Measurements from ENCODE around the gene CCM2L. TPM values are rescaled to one million over a fixed set of nuclear protein-coding genes. Genes with fewer than 3 reads are reported as not detected.

Gene CCM2L
- total RNA-seq, 1 donor from 2014 or later: 0.11 TPM

- peaks cover 32% of the 10 kb centered on the region for H3K27me3 ChIP-seq (ENCODE audit: insufficient read depth, low read length)
Measured at GRCh38 chr20:31992086-31992485, 18.2 kb upstream of the CCM2L start.

GRCh38 chr20:31996996-31997395 lies 13.2 kb upstream of the CCM2L start:
- no peak for DNase-seq (ENCODE audit: low read depth)
- Histone ChIP-seq H3K4me3 (ENCODE audit: insufficient read depth, low read depth, low read length) (no peak overlapping the region), H3K36me3 (ENCODE audit: insufficient read depth, low read length) (no peaks in the 10 kb centered on the region), H3K4me1 (ENCODE audit: insufficient read depth, low read length) (no peaks in the 10 kb centered on the region), H3K27me3 (ENCODE audit: insufficient read depth, low read length) (peaks cover 36% of the 10 kb centered on the region), H3K27ac (ENCODE audit: low read depth, low read length) (no peak overlapping the region), H3K9ac (ENCODE audit: low read length) (no peak overlapping the region), H3K9me3 (ENCODE audit: insufficient read depth, low read depth, low read length) (no peaks in the 10 kb centered on the region), H3K4me2 (ENCODE audit: low read length) (no peak overlapping the region), H2AFZ (ENCODE audit: low read depth, low read length) (no peak overlapping the region), H4K20me1 (ENCODE audit: insufficient read depth, low read length) (no peaks in the 10 kb centered on the region), H3K79me2 (ENCODE audit: insufficient read depth, low read length) (no peaks in the 10 kb centered on the region)
- Mint-ChIP-seq H3K4me1 (ENCODE audit: low read depth, unreplicated experiment) (no peaks in the 10 kb centered on the region), H3K4me3 (ENCODE audit: unreplicated experiment) (no peak overlapping the region), H3K27ac (ENCODE audit: unreplicated experiment) (no peak overlapping the region), H3K9me3 (ENCODE audit: unreplicated experiment) (no peaks in the 10 kb centered on the region), H3K36me3 (ENCODE audit: low read depth, unreplicated experiment) (peaks cover 6% of the 10 kb centered on the region), H3K27me3 (ENCODE audit: low read depth, unreplicated experiment) (peaks cover 76% of the 10 kb centered on the region)
- TF ChIP-seq CTCF (IDR thresholded peaks at IDR 0.05; ENCODE audit: insufficient read depth, low read depth, low read length) (no peak), EZH2 (IDR thresholded peaks at IDR 0.05; ENCODE audit: insufficient read depth, low read length) (no peak)
- FAIRE-seq: no peak

More at GRCh38 chr20:31992086-31992485, 18.2 kb upstream of the CCM2L start:
- Histone ChIP-seq H3K36me3 (ENCODE audit: insufficient read depth, low read length) (no peaks in the 10 kb centered on the region), H3K4me2 (ENCODE audit: low read length) (no peak overlapping the region), H3K79me2 (ENCODE audit: insufficient read depth, low read length) (no peaks in the 10 kb centered on the region), H3K4me3 (ENCODE audit: insufficient read depth, low read depth, low read length) (no peak overlapping the region), H3K9ac (ENCODE audit: low read length) (no peak overlapping the region), H4K20me1 (ENCODE audit: insufficient read depth, low read length) (no peaks in the 10 kb centered on the region), H3K9me3 (ENCODE audit: insufficient read depth, low read depth, low read length) (no peaks in the 10 kb centered on the region), H3K27ac (ENCODE audit: low read depth, low read length) (no peak overlapping the region), H2AFZ (ENCODE audit: low read depth, low read length) (no peak overlapping the region), H3K4me1 (ENCODE audit: insufficient read depth, low read length) (no peaks in the 10 kb centered on the region)
- FAIRE-seq: no peak
- no peak overlapping the region for H3K4me3 Mint-ChIP-seq (ENCODE audit: unreplicated experiment)
- no peak for DNase-seq (ENCODE audit: low read depth)
- no peak overlapping the region for H3K27ac Mint-ChIP-seq (ENCODE audit: unreplicated experiment)
- H3K9me3 Mint-ChIP-seq (ENCODE audit: unreplicated experiment): no peaks in the 10 kb centered on the region
- TF ChIP-seq EZH2 (IDR thresholded peaks at IDR 0.05; ENCODE audit: insufficient read depth, low read length): no peak
- no peak for TF ChIP-seq CTCF (IDR thresholded peaks at IDR 0.05; ENCODE audit: insufficient read depth, low read depth, low read length)
- H3K4me1 Mint-ChIP-seq (ENCODE audit: low read depth, unreplicated experiment): peaks cover 2% of the 10 kb centered on the region
- H3K36me3 Mint-ChIP-seq (ENCODE audit: low read depth, unreplicated experiment): peaks cover 6% of the 10 kb centered on the region
- peaks cover 55% of the 10 kb centered on the region for H3K27me3 Mint-ChIP-seq (ENCODE audit: low read depth, unreplicated experiment)

- Mint-ChIP-seq H3K36me3 (ENCODE audit: low read depth, unreplicated experiment) (peaks cover 6% of the 10 kb centered on the region), H3K9me3 (ENCODE audit: unreplicated experiment) (peaks cover under 1% of the 10 kb centered on the region), H3K27ac (ENCODE audit: unreplicated experiment) (no peak overlapping the region), H3K4me3 (ENCODE audit: unreplicated experiment) (no peak overlapping the region), H3K4me1 (ENCODE audit: low read depth, unreplicated experiment) (no peaks in the 10 kb centered on the region), H3K27me3 (ENCODE audit: low read depth, unreplicated experiment) (peaks cover 67% of the 10 kb centered on the region)
- no peak overlapping the region for H3K9ac ChIP-seq (ENCODE audit: low read length)
- no peak overlapping the region for H3K4me3 ChIP-seq (ENCODE audit: insufficient read depth, low read depth, low read length)
- no peak for TF ChIP-seq EZH2 (IDR thresholded peaks at IDR 0.05; ENCODE audit: insufficient read depth, low read length)
- TF ChIP-seq CTCF (IDR thresholded peaks at IDR 0.05; ENCODE audit: insufficient read depth, low read depth, low read length): no peak
- H3K36me3 ChIP-seq (ENCODE audit: insufficient read depth, low read length): no peaks in the 10 kb centered on the region
- H3K27me3 ChIP-seq (ENCODE audit: insufficient read depth, low read length): peaks cover 29% of the 10 kb centered on the region
- DNase-seq (ENCODE audit: low read depth) (no peak), FAIRE-seq (no peak)
- no peaks in the 10 kb centered on the region for H3K4me1 ChIP-seq (ENCODE audit: insufficient read depth, low read length)
- H3K79me2 ChIP-seq (ENCODE audit: insufficient read depth, low read length): no peaks in the 10 kb centered on the region
- no peaks in the 10 kb centered on the region for H4K20me1 ChIP-seq (ENCODE audit: insufficient read depth, low read length)
- H3K27ac ChIP-seq (ENCODE audit: low read depth, low read length): no peak overlapping the region
- H3K9me3 ChIP-seq (ENCODE audit: insufficient read depth, low read depth, low read length): no peaks in the 10 kb centered on the region
- no peak overlapping the region for H3K4me2 ChIP-seq (ENCODE audit: low read length)
- no peak overlapping the region for H2AFZ ChIP-seq (ENCODE audit: low read depth, low read length)
Measured at GRCh38 chr20:31998246-31998645, 12.0 kb upstream of the CCM2L start.

Measured in astrocyte (in vitro differentiated cells and primary cell).